SH-SY5Y (cell line): ENCODE data around the gene SERPINE2.

Experiments
- GATA2 ChIP-seq: IDR thresholded peaks from 2 replicates; pipeline ENCODE4 v1.6.1; 2011; ENCODE audit warnings: mild to moderate bottlenecking, low read depth, low read length
- GATA3 ChIP-seq: IDR thresholded peaks from 2 replicates; pipeline ENCODE4 v1.6.1; 2011; ENCODE audit warnings: low read depth, mild to moderate bottlenecking, low read length, moderate library complexity

- TF ChIP-seq GATA3 (no peak), GATA2 (no peak)
These were observed 109.4 kb downstream of the SERPINE2 start for GRCh38 chr2:223929571-223930102.
